GM12875 (cell line): ENCODE results near the gene BCCIP.

Source experiments
- H3K4me3 ChIP-seq: one replicate; pipeline ENCODE4 v1.5.1; 2011; ENCODE audit warnings: low read depth, low read length, control low read depth
- CTCF ChIP-seq: IDR thresholded peaks from 2 replicates; pipeline ENCODE4 v1.5.1; 2011; ENCODE audit warnings: low read depth, mild to moderate bottlenecking, control low read depth, inconsistent platforms, low read length, moderate library complexity, borderline replicate concordance; ENCODE audit not compliant: insufficient read depth

The BCCIP gene

GRCh38 chr10:125779403-125780327, 43.7 kb upstream of the BCCIP start:
- TF ChIP-seq CTCF = no peak

DNA sequence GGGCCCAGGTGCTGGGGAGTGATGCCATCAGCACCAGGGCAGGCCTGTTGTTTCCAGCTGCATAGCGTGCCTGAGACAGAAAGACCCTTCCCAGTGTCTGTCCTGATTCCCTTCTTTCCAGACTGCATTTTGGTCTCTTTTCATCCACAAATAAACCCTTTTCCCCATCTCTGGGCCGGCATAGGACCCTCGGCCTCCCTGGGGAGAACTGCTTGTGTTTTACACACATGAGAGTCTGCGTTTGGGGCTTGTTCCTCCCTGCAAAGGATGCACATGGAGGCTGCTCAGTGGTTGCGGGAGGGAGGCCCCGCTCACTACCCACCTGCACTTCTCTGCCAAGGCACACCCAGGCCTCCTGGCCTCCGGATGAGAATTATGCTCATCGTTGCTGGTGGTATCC, 42.0 kb upstream of the BCCIP start:
- no peak overlapping the region for H3K4me3 ChIP-seq
- no peak for TF ChIP-seq CTCF

More at GRCh38 chr10:125779403-125780327, 43.7 kb upstream of the BCCIP start:
- H3K4me3 ChIP-seq = no peak overlapping the region

GRCh38 chr10:125782054-125782453, 41.3 kb upstream of the BCCIP start:
- TF ChIP-seq CTCF = no peak
- no peak overlapping the region for H3K4me3 ChIP-seq

GRCh38 chr10:125782616-125783015, 40.7 kb upstream of the BCCIP start:
- no peak overlapping the region for H3K4me3 ChIP-seq
- no peak for TF ChIP-seq CTCF

DNA sequence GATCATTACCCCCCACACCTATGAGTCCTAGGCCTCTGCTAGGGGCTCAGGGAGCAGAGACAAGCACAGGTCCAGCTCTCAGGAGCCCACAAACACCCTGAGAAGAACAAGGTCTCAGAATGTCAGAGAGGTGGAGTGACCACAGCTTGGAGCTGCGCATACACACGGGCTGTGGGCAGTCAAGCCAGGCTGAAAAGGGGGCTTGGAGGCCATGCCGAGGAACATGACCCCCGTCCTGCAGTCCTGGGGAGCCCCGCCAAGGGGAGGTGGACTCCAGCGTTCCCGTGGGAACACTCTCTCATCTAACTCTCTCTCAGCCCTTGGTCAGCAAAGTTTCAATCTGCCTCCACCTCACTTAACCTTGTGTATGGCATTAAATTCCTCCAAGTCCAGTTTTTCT, 39.9 kb upstream of the BCCIP start:
- no peak overlapping the region for H3K4me3 ChIP-seq
- no peak for TF ChIP-seq CTCF

GRCh38 chr10:125783957-125784356, 39.4 kb upstream of the BCCIP start:
- no peak for TF ChIP-seq CTCF
- no peak overlapping the region for H3K4me3 ChIP-seq

GRCh38 chr10:125785791-125786190, 37.6 kb upstream of the BCCIP start:
- no peak for TF ChIP-seq CTCF
- H3K4me3 ChIP-seq = no peak overlapping the region
